ENCODE measurements around the gene SHH.

The SHH gene

DNA sequence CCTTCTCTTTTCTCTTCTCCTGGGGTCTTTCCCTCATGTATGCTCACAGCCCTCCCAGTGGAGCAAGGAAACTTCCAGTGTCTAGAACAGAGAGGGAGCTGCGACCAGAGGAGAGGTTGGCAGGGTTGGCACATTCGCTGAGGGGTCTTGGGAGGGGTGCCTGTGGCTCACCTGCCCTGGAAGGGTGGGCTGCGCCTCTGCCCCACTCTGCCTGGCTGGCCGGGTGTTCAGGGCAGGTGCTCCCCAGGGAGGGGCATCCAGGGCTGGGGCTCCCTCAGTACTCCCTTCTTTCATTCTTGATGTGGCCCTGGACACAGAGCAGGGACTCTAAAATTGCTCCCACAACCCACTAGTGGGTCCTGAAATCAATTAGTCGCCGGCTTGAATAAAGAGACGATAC lies 16.9 kb downstream of the SHH start:
- DNase-seq (ENCODE audit: low read depth) = no peak
- H3K4me3 ChIP-seq (ENCODE audit: low read depth, low read length) = no peak overlapping the region
- TF ChIP-seq, protein P1, sequence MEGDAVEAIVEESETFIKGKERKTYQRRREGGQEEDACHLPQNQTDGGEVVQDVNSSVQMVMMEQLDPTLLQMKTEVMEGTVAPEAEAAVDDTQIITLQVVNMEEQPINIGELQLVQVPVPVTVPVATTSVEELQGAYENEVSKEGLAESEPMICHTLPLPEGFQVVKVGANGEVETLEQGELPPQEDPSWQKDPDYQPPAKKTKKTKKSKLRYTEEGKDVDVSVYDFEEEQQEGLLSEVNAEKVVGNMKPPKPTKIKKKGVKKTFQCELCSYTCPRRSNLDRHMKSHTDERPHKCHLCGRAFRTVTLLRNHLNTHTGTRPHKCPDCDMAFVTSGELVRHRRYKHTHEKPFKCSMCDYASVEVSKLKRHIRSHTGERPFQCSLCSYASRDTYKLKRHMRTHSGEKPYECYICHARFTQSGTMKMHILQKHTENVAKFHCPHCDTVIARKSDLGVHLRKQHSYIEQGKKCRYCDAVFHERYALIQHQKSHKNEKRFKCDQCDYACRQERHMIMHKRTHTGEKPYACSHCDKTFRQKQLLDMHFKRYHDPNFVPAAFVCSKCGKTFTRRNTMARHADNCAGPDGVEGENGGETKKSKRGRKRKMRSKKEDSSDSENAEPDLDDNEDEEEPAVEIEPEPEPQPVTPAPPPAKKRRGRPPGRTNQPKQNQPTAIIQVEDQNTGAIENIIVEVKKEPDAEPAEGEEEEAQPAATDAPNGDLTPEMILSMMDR (IDR thresholded peaks at IDR 0.05; ENCODE audit: low read depth, low read length, missing control alignments) = no peak
- in situ Hi-C loops (cut with HindIII; ENCODE audit: low sequenced_read_pairs) = no loop called here

DNA sequence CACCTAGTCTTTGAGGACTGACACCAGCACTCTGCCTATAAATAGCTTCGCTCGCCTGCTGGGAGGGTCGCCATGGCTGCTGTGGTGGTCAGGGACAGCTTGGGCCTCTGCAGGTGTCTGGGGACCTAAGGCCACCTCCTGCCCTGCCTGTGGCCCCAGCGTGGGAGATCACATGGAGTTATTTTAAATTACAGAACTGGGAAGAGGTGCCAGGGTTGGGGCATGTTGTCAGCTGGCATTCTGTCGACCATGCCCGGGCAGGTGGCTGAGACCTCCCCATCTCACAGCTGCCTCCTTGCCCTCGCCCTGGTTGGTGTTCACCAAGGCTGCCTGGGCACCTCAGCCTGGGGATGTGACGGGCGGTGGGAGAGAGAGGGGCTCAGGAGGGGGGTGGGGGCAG lies 18.1 kb downstream of the SHH start:
- DNase-seq (ENCODE audit: low read depth) = no peak
- in situ Hi-C loops (cut with HindIII; ENCODE audit: low sequenced_read_pairs) = no loop called here
- TF ChIP-seq, protein P1 (IDR thresholded peaks at IDR 0.05; ENCODE audit: low read depth, low read length, missing control alignments) = no peak
- no peak overlapping the region for H3K4me3 ChIP-seq (ENCODE audit: low read depth, low read length)

DNA sequence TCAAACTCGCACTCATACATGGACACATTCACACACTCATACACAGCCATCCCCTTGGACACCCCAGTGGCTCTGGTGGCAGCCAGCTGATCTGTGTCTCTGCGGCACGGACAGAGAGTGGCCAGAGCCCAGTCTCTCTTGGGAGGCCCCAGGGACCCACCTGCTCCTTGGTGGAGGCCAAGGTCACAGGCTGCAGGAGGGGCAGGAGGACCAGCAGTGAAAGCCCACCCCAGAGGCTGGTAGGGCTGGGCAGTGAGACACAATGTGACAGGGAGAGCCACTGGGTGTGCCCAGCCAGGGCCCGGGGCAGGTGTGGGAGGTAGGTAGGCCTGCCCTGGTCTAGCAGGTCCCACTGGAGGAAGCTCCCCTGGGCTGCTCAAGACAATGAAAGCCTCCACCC lies 18.5 kb downstream of the SHH start:
- in situ Hi-C loops (cut with HindIII; ENCODE audit: low sequenced_read_pairs) = no loop called here
- TF ChIP-seq, protein P1 (IDR thresholded peaks at IDR 0.05; ENCODE audit: low read depth, low read length, missing control alignments) = no peak

DNA sequence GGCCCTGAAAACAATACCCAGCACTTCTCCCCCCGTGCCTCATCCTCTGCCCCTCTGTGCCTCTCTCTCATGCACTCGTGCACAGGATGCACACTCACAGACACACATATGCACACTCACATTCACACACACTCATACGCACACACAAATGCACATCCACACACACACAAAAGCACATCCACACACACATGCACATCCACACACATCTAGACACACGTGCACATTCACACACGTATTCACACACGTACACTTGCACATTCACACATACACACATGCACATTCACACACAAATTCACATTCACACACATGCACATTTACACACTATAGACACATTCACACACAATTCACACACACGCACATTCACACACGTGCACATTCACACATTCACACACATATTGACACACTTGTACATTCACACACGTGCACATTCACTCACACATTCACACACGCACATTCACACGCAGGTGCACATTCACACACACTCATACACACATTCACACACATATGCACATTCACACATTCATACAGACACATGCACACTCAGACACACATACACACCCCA lies 19.2 kb downstream of the SHH start:
- in situ Hi-C loops (cut with HindIII; ENCODE audit: low sequenced_read_pairs) = no loop called here
- TF ChIP-seq, protein P1 (IDR thresholded peaks at IDR 0.05; ENCODE audit: low read depth, low read length, missing control alignments) = no peak
- no peak overlapping the region for H3K4me3 ChIP-seq (ENCODE audit: low read depth, low read length)
- no peak for DNase-seq (ENCODE audit: low read depth)

More for the DNA sequence above, 18.5 kb downstream of the SHH start:
- DNase-seq (ENCODE audit: low read depth) = no peak
- no peak overlapping the region for H3K4me3 ChIP-seq (ENCODE audit: low read depth, low read length)

DNA sequence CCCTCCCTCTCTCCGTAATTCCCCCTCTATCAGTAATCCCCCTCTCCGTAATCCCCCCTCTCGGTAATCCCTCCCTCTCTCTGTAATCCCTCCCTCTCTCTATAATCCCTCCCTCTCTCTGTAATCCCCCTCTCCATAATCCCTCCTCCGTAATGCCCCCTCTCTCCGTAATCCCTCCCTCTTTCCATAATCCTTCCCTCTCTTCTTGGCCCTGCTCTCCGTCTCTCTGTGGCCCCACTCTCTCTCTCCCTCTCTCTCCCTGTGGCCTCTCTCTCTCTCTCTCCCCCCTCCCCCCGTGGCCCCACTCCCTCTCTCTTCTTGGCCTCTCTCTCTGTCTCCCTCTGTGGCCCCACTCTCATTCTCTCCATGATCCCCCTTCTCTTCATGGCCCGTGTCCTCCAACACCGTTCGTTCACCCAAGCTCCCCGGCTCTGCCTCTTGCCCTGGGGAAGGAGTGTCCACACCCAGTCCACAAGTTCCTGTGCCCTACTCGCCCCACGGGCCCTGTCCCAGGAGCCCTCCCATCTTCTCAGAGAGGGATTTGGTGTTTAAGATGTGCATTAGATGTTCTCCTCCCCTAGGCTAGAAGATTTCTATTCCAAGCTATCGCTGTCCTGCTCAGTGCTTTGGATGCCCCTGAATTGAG lies 19.8 kb downstream of the SHH start:
- TF ChIP-seq, protein P1 (IDR thresholded peaks at IDR 0.05; ENCODE audit: low read depth, low read length, missing control alignments) = no peak
- DNase-seq (ENCODE audit: low read depth) = no peak
- no peak overlapping the region for H3K4me3 ChIP-seq (ENCODE audit: low read depth, low read length)
- in situ Hi-C loops (cut with HindIII; ENCODE audit: low sequenced_read_pairs) = no loop called here

DNA sequence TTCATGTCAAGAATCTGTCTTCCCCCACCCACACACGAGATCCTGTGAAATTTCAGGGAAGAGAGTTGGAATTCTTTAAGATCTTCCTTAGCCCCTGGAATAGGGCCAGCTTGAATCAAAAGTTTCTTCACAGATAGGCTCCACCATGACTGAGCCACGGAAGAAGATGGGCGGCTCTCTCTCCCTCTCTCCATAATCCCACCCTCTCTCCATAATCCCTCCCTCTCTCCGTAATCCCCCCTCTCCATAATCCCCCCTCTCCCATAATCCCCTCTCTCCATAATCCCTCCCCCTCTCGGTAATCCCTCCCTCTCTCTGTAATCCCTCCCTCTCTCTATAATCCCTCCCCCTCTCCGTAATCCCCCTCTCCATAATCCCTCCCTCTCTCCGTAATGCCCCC lies 20.4 kb downstream of the SHH start:
- in situ Hi-C loops (cut with HindIII; ENCODE audit: low sequenced_read_pairs) = no loop called here
- TF ChIP-seq, protein P1 (IDR thresholded peaks at IDR 0.05; ENCODE audit: low read depth, low read length, missing control alignments) = no peak
- no peak overlapping the region for H3K4me3 ChIP-seq (ENCODE audit: low read depth, low read length)
- no peak for DNase-seq (ENCODE audit: low read depth)

All from astrocyte of the cerebellum (primary cell).